ENCODE measurements around the gene FGA.

The FGA gene

DNA sequence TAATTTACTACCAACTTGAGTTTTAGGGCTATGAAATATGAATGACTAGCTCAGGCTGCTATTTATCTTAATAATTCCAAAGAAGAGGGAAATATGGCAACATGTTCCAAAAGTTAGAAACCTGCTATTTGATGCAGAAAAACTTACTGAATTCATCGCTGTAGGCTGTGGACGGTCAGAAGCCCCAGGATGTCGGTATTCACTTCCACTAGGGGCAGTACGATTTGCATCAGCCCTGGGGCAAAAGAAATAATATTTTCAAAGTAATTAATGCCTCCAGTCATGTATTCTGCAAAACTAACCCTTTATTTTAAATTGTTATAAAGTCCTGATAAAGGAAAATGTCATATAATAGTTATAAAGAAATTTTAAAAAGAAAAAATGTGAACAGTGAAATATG lies 44.9 kb downstream of the FGA start:
- no peaks in the 10 kb centered on the region for H3K27me3 ChIP-seq (ENCODE audit: control insufficient read depth, insufficient read depth, low read length)
- no peak overlapping the region for H3K9ac ChIP-seq (ENCODE audit: low read length)
- no peak overlapping the region for H3K4me3 ChIP-seq (ENCODE audit: low read length)
- H3K4me1 ChIP-seq (ENCODE audit: control insufficient read depth, insufficient read depth, low read length) = peaks cover 6% of the 10 kb centered on the region
- no peaks in the 10 kb centered on the region for H3K9me3 ChIP-seq (ENCODE audit: control insufficient read depth, low read length)
- no peaks in the 10 kb centered on the region for H3K36me3 ChIP-seq (ENCODE audit: control insufficient read depth, insufficient read depth, low read length)

- Histone ChIP-seq H3K9me3 (ENCODE audit: control insufficient read depth, low read length) (no peaks in the 10 kb centered on the region), H3K4me1 (ENCODE audit: control insufficient read depth, insufficient read depth, low read length) (no peaks in the 10 kb centered on the region), H3K36me3 (ENCODE audit: control insufficient read depth, insufficient read depth, low read length) (peaks cover 2% of the 10 kb centered on the region), H3K27me3 (ENCODE audit: control insufficient read depth, insufficient read depth, low read length) (no peaks in the 10 kb centered on the region), H3K9ac (ENCODE audit: low read length) (no peak overlapping the region), H3K4me3 (ENCODE audit: low read length) (no peak overlapping the region)
Observed at GRCh38 chr4:154542271-154542879, 48.2 kb downstream of the FGA start.
